ENCODE measurements around the gene FSTL3. TPM values are rescaled to one million over a fixed set of nuclear protein-coding genes. Genes with fewer than 3 reads are reported as not detected.

FSTL3 gene
- total and polyA plus RNA-seq, 2 of the 13 experiments (the other 11 are each of a cell fraction or from before 2014, with no cell fraction given), result 13.5 to 15.6 TPM

- TF ChIP-seq IKZF5 (CRISPR knock-in tag; IDR thresholded peaks at IDR 0.05), result peak; percentile 14; the same call in 1 of the 2 replicates
- TF ChIP-seq SP4 (CRISPR knock-in tag; IDR thresholded peaks at IDR 0.05), result no peak
Measured at GRCh38 chr19:663682-664117, 12.5 kb upstream of the FSTL3 start (continued).

GRCh38 chr19:664913-665443, 11.2 kb upstream of the FSTL3 start:
- in situ Hi-C loops (cut with HindIII; ENCODE audit: extremely low pct_ligation_motif_present, low pct_unique_long_range_greater_than_20kb) (loop anchor here (5.0 kb wide), 1 partner anchor 67 kb away; no protein-coding TSS in a partner anchor), intact Hi-C loops (cut with micrococcal nuclease; ENCODE audit: unreplicated experiment) (loop anchor here (10.0 kb wide), 2 partner anchors 80 to 260 kb away; partner anchors contain the start of genes ARID3A and HCN2)
- no peak overlapping the region for H3K9ac ChIP-seq (ENCODE audit: insufficient read depth, low read depth, low read length)
- peaks cover 53% of the 10 kb centered on the region for H3K4me1 ChIP-seq (ENCODE audit: insufficient read depth, low read length)
- H3K9me3 ChIP-seq (ENCODE audit: low read length), result no peaks in the 10 kb centered on the region; the same call in 1 of the 2 replicates
- peak overlapping the region; percentile 20 for H2AFZ ChIP-seq (ENCODE audit: low read length)
- ATAC-seq (peak; percentile 6), FAIRE-seq (peak; percentile 42), DNase-seq (ENCODE audit: low spot score) (peak; percentile 74)
- H3K79me2 ChIP-seq (ENCODE audit: insufficient read depth, low read length), result peaks cover 29% of the 10 kb centered on the region
- POLR2A ChIA-PET, result interaction anchor here (0.7 kb wide), 1 partner anchor 11 kb away, joined by 7 read pairs; no protein-coding TSS in a partner anchor
- H3K27me3 ChIP-seq (ENCODE audit: control insufficient read depth in 1 of 2, insufficient read depth in 2 of 2, low read length in 2 of 2), result no peaks in the 10 kb centered on the region; a peak in 1 of 5 replicates
- H3K36me3 ChIP-seq (replicated peaks in 1 of 2; ENCODE audit: control insufficient read depth in 1 of 2, insufficient read depth in 2 of 2, low read length in 2 of 2), result no peaks in the 10 kb centered on the region
- peaks cover 15% of the 10 kb centered on the region for H4K20me1 ChIP-seq (ENCODE audit: insufficient read depth, low read length)
- no peak overlapping the region for H3K27ac ChIP-seq (ENCODE audit: extremely low read length, insufficient read depth, low read length)
- peak overlapping the region in 1 of 3 experiments; percentile 51; a peak in 1 of 6 replicates for H3K4me3 ChIP-seq (replicated peaks in 1 of 3; ENCODE audit: insufficient read depth in 1 of 3, low read depth in 2 of 3, low read length in 3 of 3)
- CTCF ChIA-PET (ENCODE audit: low intra/inter-chr PET ratio, low total read pairs), result interaction anchor here (1.0 to 1.7 kb wide), 6 partner anchors 15 to 81 kb away, joined by 3 to 25 read pairs (median 4); partner anchors contain the start of gene PALM
- no TSS peak for BruUV-seq (replicated peaks)
- H3K4me2 ChIP-seq (ENCODE audit: low read depth, low read length), result peak overlapping the region; percentile 76
- WGBS (ENCODE audit: low lambda C conversion rate), result 10% methylated on average over 8 of the region's 24 CpGs
- TF ChIP-seq ZNF34 (CRISPR knock-in tag; IDR thresholded peaks at IDR 0.05; ENCODE audit: borderline replicate concordance), result no peak
- TF ChIP-seq ZKSCAN8 (CRISPR knock-in tag; IDR thresholded peaks at IDR 0.05; ENCODE audit: borderline replicate concordance), result peak; percentile 75; the same call in 1 of the 2 replicates
- TF ChIP-seq RFX5 (IDR thresholded peaks at IDR 0.05; ENCODE audit: low read depth, low read length), result no peak
- TF ChIP-seq ELK4 (CRISPR knock-in tag; IDR thresholded peaks at IDR 0.05; ENCODE audit: borderline replicate concordance), result no peak
- TF ChIP-seq AKAP8 (CRISPR knock-in tag; IDR thresholded peaks at IDR 0.05), result no peak
- TF ChIP-seq HNF1A (IDR thresholded peaks at IDR 0.05; ENCODE audit: low read depth), result no peak
- TF ChIP-seq HNF1A (CRISPR knock-in tag; IDR thresholded peaks at IDR 0.05; ENCODE audit: borderline replicate concordance), result no peak
- peak; percentile 23 for TF ChIP-seq UBTF (CRISPR knock-in tag; IDR thresholded peaks at IDR 0.05)
- no peak for TF ChIP-seq ZMAT3 (CRISPR knock-in tag; conservative IDR thresholded peaks at IDR 0.05)
- TF ChIP-seq ARHGAP35 (CRISPR knock-in tag; IDR thresholded peaks at IDR 0.05; ENCODE audit: borderline replicate concordance), result peak; percentile 88; the same call in 1 of the 2 replicates
- TF ChIP-seq ZNF562 (CRISPR knock-in tag; IDR thresholded peaks at IDR 0.05; ENCODE audit: borderline replicate concordance), result no peak

Measured in HepG2 (cell line).